ENCODE measurements around the gene MGAT3.
A peak's percentile ranks its signal among the peaks of the same experiment; 100 is the strongest.

MGAT3 gene

GRCh38 chr22:39530116-39530515, 73.3 kb downstream of the MGAT3 start:
- no peak for DNase-seq (ENCODE audit: low read depth)

- DNase-seq (ENCODE audit: low read depth): no peak
These were observed 74.0 kb downstream of the MGAT3 start for GRCh38 chr22:39530692-39531331.

GRCh38 chr22:39532215-39533073, 75.6 kb downstream of the MGAT3 start, which contains the start of gene RPS19BP1:
Gene RPS19BP1 (minus strand): TSS chr22:39532748. CDS start chr22:39532738, 10 bp downstream.
- DNase-seq (ENCODE audit: low read depth): peak; percentile 98

- no peak for DNase-seq (ENCODE audit: low read depth)
These were observed 77.3 kb downstream of the MGAT3 start for GRCh38 chr22:39534092-39534506.

DNA sequence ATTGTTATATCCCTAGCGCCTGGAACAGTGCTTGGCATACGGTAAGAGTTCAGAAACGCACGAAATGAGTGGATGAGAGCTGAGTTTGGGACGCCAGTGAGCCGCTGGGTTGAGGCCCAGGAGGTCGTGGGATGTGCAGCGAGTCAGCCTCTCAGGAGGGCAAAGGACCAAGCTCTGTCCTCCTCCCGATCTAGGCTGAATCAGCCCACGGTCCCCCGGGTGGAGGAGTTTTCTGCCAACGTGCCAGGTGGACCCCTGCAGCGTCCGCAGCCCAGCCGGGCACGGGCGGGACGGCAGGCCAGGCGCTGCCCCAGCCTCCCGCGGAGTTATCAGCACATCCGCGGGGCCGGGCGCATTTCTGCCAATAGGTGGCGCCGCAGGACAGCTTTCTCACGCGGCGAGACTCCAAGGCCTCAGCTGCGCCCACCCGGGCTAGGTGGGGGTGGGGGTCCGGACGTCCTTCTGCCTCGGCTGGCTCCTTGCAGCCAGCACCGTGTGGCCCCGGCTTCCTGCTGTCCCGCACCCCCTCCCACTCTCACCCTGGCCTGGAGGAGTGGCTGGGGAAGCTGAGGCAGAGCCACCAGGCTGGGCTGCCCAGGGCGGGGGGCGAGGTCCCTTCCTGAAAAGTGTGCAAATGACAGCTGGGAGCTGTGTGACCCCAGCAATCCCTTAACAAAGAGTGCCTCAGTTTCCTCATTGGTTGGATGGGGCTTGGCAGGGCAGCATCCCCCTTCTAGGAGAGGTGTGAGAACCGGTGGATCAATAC, 78.0 kb downstream of the MGAT3 start:
- DNase-seq (ENCODE audit: low read depth): peak; percentile 62

- no peak for DNase-seq (ENCODE audit: low read depth)
These were observed 78.5 kb downstream of the MGAT3 start for GRCh38 chr22:39535357-39535725.

GRCh38 chr22:39535831-39536449, 79.1 kb downstream of the MGAT3 start:
- no peak for DNase-seq (ENCODE audit: low read depth)

GRCh38 chr22:39536711-39537110, 79.9 kb downstream of the MGAT3 start:
- no peak for DNase-seq (ENCODE audit: low read depth)

GRCh38 chr22:39537975-39538374, 81.2 kb downstream of the MGAT3 start:
- DNase-seq (ENCODE audit: low read depth): no peak
